Gastroesophageal sphincter (tissue), 3 donors: ENCODE data around the gene CTXND2.

ENCODE experiments used
- EP300 ChIP-seq: sonication (generic); formaldehyde crosslinking; IDR thresholded peaks from one replicate; pipeline ENCODE4 v1.6.1; 2017; ENCODE audit warnings: antibody characterized with exemption, mild to moderate bottlenecking
- POLR2A ChIP-seq, 2 donors: fragments of 450-650 bp; IDR thresholded peaks; one replicate each; pipeline ENCODE4 v1.6.1; 2017; ENCODE audit warnings: antibody characterized with exemption in 2 of 2, mild to moderate bottlenecking in 2 of 2, moderate library complexity in 1 of 2
- POLR2AphosphoS5 ChIP-seq: sonication (generic); formaldehyde crosslinking; IDR thresholded peaks from one replicate; pipeline ENCODE4 v1.6.1; 2017; ENCODE audit warnings: antibody characterized with exemption
- TF ChIP-seq, protein P1 (sequence below), 4 experiments: fragments of 200-600 bp in 2 of 4; fragments of 450-650 bp in 2 of 4; sonication (generic) in 1 of 4; IDR thresholded peaks; one replicate each; pipeline ENCODE4 v1.5.1; 2017 to 2019; ENCODE audit warnings: antibody characterized with exemption in 4 of 4, mild to moderate bottlenecking in 2 of 4, moderate library complexity in 2 of 4

DNA sequence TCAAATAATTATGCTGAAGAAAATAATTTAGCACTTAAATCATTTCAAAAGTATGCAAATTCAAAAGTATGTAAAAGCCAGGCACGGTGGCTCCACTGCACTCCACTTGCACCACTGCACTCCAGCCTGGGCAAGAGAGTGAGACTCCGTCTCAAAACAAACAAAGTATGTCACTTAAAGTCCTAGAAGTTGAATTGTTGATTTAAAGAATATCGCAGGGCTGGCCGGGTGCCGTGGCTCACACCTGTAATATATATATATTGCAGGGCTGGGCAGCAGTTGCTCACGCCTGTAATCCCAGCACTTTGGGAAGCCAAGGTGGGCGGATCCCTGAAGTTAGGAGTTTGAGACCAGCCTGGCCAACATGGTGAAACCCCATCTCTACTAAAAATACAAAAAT is 30.5 kb downstream of the CTXND2 start:
- no peak for TF ChIP-seq POLR2A (IDR thresholded peaks at IDR 0.05)
- TF ChIP-seq, protein P1, sequence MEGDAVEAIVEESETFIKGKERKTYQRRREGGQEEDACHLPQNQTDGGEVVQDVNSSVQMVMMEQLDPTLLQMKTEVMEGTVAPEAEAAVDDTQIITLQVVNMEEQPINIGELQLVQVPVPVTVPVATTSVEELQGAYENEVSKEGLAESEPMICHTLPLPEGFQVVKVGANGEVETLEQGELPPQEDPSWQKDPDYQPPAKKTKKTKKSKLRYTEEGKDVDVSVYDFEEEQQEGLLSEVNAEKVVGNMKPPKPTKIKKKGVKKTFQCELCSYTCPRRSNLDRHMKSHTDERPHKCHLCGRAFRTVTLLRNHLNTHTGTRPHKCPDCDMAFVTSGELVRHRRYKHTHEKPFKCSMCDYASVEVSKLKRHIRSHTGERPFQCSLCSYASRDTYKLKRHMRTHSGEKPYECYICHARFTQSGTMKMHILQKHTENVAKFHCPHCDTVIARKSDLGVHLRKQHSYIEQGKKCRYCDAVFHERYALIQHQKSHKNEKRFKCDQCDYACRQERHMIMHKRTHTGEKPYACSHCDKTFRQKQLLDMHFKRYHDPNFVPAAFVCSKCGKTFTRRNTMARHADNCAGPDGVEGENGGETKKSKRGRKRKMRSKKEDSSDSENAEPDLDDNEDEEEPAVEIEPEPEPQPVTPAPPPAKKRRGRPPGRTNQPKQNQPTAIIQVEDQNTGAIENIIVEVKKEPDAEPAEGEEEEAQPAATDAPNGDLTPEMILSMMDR (IDR thresholded peaks at IDR 0.05), result no peak
- no peak for TF ChIP-seq POLR2AphosphoS5
- TF ChIP-seq EP300, result no peak
